Thoracic aorta (tissue), 2 donors: ENCODE measurements around the gene UVRAG. TPM values are rescaled to one million over a fixed set of nuclear protein-coding genes. Genes with fewer than 3 reads are reported as not detected.

Experiments used
- ATAC-seq: fragments of 150-250 bp; one replicate; pipeline ENCODE4 v1.8.0; 2017; ENCODE audit warnings: low read depth; ENCODE audit not compliant: insufficient number of reproducible peaks, low FRiP score
- DNase-seq: peaks from one replicate; pipeline ENCODE4 v3.0.0-alpha.2; 2020; ENCODE audit warnings: low spot score
- H3K27ac ChIP-seq, 2 donors: fragments of 200-600 bp; sonication (generic); 1 replicate in 1 of 2; 2 replicates in 1 of 2; pipeline ENCODE4 v1.5.1; 2016; ENCODE audit warnings: mild to moderate bottlenecking in 2 of 2, moderate library complexity in 2 of 2
- H3K27me3 ChIP-seq: fragments of 200-600 bp; sonication (generic); replicated peaks from 2 replicates; pipeline ENCODE4 v1.6.0; 2016; ENCODE audit warnings: mild to moderate bottlenecking; ENCODE audit not compliant: insufficient read depth
- H3K36me3 ChIP-seq: fragments of 200-600 bp; sonication (generic); one replicate; pipeline ENCODE4 v1.5.1; 2016
- H3K4me1 ChIP-seq, 2 donors: fragments of 200-600 bp; sonication (generic); 1 replicate in 1 of 2; 2 replicates in 1 of 2; pipeline versions ENCODE4 v1.5.1 to v1.6.0; 2016; ENCODE audit warnings: low read depth in 2 of 2, mild to moderate bottlenecking in 1 of 2; ENCODE audit not compliant: control insufficient read depth in 1 of 2
- H3K4me3 ChIP-seq: fragments of 200-600 bp; sonication (generic); 2 replicates; pipeline ENCODE4 v1.5.1; 2016; ENCODE audit warnings: mild to moderate bottlenecking
- H3K9me3 ChIP-seq: fragments of 200-600 bp; sonication (generic); 2 replicates; pipeline ENCODE4 v1.5.1; 2016
- total RNA-seq, 2 donors: library from RNA; depleted of rRNA; stranded (reverse); fragments of >200 nt; gene quantifications; one replicate each; pipeline versions ENCODE4 v1.1.0 to v1.2.3, GENCODE V29; 2016
- TF ChIP-seq, protein P1 (sequence below): fragments of 200-600 bp; sonication (generic); IDR thresholded peaks from one replicate; pipeline ENCODE4 v1.5.1; 2019; ENCODE audit warnings: antibody characterized with exemption

The UVRAG gene
- total RNA-seq, 2 donors from 2014 or later = 20.4 to 27.7 TPM

DNA sequence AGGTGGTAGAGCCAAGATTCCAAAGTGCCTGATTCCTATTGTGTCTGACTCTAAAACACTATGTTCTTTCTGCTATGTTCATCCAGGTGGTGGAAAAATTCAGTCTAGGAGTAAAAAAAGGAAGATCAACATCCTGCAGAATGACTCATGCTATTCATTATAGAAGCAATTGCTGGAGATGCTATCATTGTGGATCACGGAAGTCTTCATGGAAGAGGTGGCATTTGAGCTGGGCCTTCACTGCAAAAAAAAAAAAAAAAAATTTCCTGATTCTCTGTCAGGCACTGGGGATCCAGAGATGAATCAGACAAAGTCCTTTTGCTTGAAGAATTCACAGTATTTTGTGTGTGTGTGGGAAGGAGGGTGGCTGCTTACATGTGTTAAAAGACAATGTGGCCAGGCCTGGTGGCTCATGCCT, 1.4 kb upstream of the UVRAG start:
- ATAC-seq (no peak), DNase-seq (no peak)
- Histone ChIP-seq H3K9me3 (no peaks in the 10 kb centered on the region), H3K4me1 (peaks cover 14 to 33% of the 10 kb centered on the region in 2 donors), H3K4me3 (no peak overlapping the region), H3K27me3 (no peaks in the 10 kb centered on the region), H3K36me3 (no peaks in the 10 kb centered on the region), H3K27ac (no peak overlapping the region)
- TF ChIP-seq, protein P1, sequence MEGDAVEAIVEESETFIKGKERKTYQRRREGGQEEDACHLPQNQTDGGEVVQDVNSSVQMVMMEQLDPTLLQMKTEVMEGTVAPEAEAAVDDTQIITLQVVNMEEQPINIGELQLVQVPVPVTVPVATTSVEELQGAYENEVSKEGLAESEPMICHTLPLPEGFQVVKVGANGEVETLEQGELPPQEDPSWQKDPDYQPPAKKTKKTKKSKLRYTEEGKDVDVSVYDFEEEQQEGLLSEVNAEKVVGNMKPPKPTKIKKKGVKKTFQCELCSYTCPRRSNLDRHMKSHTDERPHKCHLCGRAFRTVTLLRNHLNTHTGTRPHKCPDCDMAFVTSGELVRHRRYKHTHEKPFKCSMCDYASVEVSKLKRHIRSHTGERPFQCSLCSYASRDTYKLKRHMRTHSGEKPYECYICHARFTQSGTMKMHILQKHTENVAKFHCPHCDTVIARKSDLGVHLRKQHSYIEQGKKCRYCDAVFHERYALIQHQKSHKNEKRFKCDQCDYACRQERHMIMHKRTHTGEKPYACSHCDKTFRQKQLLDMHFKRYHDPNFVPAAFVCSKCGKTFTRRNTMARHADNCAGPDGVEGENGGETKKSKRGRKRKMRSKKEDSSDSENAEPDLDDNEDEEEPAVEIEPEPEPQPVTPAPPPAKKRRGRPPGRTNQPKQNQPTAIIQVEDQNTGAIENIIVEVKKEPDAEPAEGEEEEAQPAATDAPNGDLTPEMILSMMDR = no peak

DNA sequence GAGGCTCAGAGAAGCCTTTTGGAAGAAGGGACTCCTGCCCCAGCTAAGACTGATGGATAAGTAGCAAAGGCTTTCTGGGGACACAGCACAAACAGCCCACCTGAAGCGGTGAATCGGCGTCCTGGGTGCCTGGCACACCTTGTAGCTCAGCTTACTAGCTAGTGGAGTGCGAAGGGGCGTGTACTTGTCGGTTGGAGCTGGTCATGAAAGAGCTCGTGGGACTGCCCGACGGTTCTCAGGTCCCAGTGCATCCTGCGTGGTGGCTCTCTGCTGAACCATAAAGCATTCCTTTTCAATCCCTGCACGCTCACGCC, 690 bp upstream of the UVRAG start:
- Histone ChIP-seq H3K27me3 (no peaks in the 10 kb centered on the region), H3K9me3 (no peaks in the 10 kb centered on the region), H3K27ac (peak overlapping the region; percentile 41 to 88), H3K4me1 (peaks cover 14 to 33% of the 10 kb centered on the region in 2 donors), H3K36me3 (no peaks in the 10 kb centered on the region), H3K4me3 (peak overlapping the region; percentile 97)
- no peak for DNase-seq
- TF ChIP-seq, protein P1 = no peak
- ATAC-seq = peak; percentile 34

DNA sequence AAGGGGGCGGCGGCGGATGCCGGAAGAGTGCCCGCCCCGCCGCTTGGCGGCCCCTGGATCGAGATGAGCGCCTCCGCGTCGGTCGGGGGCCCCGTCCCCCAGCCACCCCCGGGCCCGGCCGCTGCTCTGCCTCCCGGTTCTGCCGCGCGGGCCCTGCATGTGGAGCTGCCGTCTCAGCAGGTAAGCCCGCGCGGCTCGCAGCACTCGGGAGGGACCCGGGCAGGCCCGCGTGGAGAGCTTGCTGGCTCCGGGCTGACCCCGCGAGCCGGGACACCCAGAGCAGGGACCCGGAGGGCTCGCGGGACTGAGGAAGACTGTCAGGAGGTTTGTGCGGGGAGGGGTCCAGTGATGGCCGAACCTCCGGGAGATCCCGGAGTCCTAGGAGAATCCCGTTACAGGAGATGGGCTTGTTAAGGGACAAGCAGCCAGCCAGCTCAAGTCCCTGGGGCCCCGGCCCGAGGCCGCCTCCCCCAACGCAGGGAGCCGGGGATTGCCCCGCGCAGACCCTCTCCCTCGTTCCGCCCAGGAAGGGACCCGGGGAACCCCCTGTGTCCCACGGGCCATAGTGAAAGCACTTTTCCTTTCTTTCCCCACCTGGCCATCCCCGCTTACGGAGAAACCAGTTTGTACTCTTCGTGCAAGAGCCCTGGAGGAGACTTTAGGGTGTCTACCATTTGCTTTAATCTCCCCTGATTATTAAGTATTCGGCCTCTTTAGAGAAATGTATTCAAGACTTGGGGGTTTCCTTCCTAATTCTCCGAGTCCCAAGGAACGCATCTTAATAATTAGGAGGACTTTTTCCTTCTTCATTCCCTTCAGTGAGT, 547 bp downstream of the UVRAG start:
- ATAC-seq = peak; percentile 1
- TF ChIP-seq, protein P1 = no peak
- peaks cover 14 to 33% of the 10 kb centered on the region in 2 donors for H3K4me1 ChIP-seq

DNA sequence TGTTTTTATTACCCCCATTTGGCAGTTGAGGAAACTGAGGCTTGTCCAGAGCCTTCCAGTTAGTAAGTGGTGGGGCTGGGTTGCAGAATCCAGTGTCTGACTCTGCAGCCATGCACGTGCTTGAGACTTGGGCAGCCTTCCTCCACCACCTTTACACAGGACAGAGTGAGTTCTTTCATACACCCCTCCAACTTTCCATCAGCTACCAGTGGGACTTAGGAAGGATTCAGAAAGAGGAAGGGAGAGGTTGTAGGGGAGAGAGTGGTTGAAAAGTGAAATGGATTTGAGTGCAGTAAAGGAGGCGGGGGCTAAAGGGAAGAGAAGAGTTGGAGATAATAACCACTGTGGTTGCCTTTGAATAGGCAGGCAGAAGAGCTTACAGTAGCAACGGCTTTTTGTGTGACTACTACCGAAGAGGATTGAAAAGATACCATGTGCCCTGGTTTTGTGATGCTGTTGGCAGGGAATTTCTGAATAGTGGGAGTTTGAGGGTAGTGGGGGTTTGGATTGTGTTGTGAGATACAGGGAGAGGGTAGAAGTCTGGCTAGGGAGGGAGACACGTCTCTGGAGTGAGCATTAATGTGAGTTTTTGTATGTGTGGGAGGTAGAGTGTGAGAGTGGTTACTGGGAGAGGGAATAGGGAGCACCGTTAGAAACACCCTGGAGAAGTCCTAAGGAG, 1.7 kb downstream of the UVRAG start:
- Histone ChIP-seq H3K4me1 (peaks cover 14 to 33% of the 10 kb centered on the region in 2 donors), H3K27ac (no peak overlapping the region), H3K27me3 (no peaks in the 10 kb centered on the region), H3K9me3 (no peaks in the 10 kb centered on the region), H3K4me3 (peak overlapping the region; percentile 97), H3K36me3 (no peaks in the 10 kb centered on the region)
- DNase-seq (no peak), ATAC-seq (no peak)
- TF ChIP-seq, protein P1 = no peak

More for the DNA sequence above, 547 bp downstream of the UVRAG start:
- Histone ChIP-seq H3K9me3 (no peaks in the 10 kb centered on the region), H3K27ac (peak overlapping the region; percentile 88), H3K27me3 (no peaks in the 10 kb centered on the region), H3K4me3 (peak overlapping the region; percentile 97), H3K36me3 (no peaks in the 10 kb centered on the region)
- no peak for DNase-seq

DNA sequence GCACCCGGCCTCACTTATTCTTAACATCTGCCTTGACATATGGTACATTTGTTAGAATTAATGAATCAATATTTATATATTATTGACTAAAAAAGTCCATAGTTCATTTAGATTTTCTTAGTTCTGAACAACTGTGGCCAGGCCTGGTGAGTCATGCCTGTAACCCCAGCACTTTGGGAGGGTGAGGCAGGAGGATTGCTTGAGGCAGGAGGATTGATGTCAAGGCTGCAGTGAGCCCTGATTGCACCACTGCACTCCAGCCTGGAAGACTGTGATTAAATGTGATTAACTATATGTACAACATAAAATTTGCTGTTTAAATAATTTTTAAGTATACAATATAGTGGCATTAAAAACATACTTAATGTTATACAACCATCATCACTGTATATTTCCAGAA, 5.6 kb downstream of the UVRAG start:
- Histone ChIP-seq H3K9me3 (no peaks in the 10 kb centered on the region), H3K27ac (no peak overlapping the region), H3K4me3 (no peak overlapping the region), H3K36me3 (no peaks in the 10 kb centered on the region), H3K27me3 (no peaks in the 10 kb centered on the region), H3K4me1 (peaks cover 19 to 41% of the 10 kb centered on the region in 2 donors)
- no peak for ATAC-seq
- no peak for DNase-seq
- TF ChIP-seq, protein P1 = no peak
